NCI-H146 (cell line): ENCODE results near the gene SOX6.
A peak's percentile ranks its signal among the peaks of the same experiment; 100 is the strongest.
"Not testable (repeated sequence)": the region's sequence is repeated elsewhere in the genome, so short reads cannot be mapped to it uniquely, and the experiment has no call there.

Experiments
- DNase-seq: peaks from one replicate; lab custom pipeline; 2025; lab: John Stamatoyannopoulos, UW

SOX6 gene

DNA sequence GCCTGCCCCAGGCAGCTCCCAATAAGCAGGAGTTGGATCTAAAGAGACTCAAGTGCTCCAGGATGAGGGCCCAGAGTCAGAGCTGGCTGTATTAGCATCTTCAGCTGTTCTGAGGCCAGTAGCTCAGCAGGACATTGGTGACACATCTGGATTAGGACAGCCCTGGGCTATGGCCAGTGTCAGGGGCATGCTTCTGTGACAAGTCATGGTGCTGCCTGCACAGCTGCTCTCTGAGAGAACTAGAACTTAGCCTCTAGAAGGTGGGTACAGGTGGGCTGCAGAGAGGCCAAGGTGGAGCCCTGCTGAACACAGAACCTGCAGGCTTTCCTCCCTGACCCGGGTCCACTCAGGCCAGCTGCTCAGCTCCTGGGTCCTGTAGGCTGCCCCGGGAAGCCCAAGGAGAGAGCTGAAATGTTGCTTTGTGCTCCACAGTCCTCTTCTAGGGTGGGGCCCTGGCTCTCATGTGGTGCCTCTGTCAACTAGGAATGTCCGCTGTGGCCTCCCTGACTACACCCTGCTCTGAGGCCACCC lies 426.9 kb downstream of the SOX6 start:
- DNase-seq = no peak

- DNase-seq = no peak
Observed at GRCh38 chr11:15927864-15928217, 428.5 kb downstream of the SOX6 start.

- DNase-seq = no peak
Observed at GRCh38 chr11:15927196-15927863, 429.0 kb downstream of the SOX6 start.

GRCh38 chr11:15926071-15926470 lies 430.3 kb downstream of the SOX6 start:
- DNase-seq = no peak

- no peak for DNase-seq
Observed at GRCh38 chr11:15923183-15923582, 433.2 kb downstream of the SOX6 start.

GRCh38 chr11:15922745-15923144 lies 433.6 kb downstream of the SOX6 start:
- DNase-seq = not testable (repeated sequence)

- DNase-seq = no peak
Observed at GRCh38 chr11:15920856-15921629, 435.3 kb downstream of the SOX6 start.

DNA sequence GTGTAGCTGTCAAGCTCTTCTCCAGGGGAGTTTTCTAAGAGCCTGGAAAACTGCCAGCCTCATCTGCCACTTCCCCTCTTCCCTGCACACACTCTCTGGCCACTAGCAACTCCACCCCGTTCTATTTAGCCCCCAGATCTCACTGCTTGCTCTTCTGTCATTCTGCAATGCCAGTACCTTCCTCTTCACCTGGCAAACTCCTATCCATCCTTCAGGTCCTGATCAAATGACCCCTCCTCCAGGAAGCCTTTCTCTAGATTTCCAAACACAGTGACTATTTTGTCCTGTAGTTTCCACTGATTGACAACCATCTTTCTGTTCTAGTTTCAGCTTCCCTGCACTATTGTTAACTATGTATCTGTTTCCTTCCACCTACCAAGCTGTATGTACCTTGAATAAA lies 437.7 kb downstream of the SOX6 start:
- no peak for DNase-seq

GRCh38 chr11:15918212-15918611 lies 438.1 kb downstream of the SOX6 start:
- DNase-seq = peak; percentile 86
